HG03139 (cell line): ENCODE measurements around the gene IGSF9B.
A peak's percentile ranks its signal among the peaks of the same experiment; 100 is the strongest.

Experiments
- ATAC-seq: cut with Tn5 transposase; IDR thresholded peaks from one replicate; pipeline ENCODE4 v1.9.1; 2021; ENCODE audit not compliant: unreplicated experiment

Gene IGSF9B

GRCh38 chr11:133940034-133940433 lies 16.7 kb downstream of the IGSF9B start:
- no peak for ATAC-seq

DNA sequence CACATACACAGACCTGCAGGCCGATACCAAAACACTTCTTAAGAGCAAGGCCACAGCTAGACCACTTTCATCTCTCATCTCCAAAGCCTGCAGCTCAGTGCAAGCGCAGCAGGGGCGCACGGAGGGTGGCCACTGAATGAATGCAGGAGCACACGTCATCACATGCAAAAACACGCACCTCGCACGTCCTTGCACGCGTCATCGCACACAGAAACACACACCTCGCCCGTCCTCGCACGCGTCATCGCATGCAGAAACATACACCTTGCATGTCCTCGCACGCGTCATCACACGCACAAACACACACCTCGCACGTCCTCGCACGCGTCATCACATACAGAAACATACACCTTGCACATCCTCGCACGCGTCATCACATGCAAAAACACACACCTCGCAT lies 17.2 kb downstream of the IGSF9B start:
- no peak for ATAC-seq

DNA sequence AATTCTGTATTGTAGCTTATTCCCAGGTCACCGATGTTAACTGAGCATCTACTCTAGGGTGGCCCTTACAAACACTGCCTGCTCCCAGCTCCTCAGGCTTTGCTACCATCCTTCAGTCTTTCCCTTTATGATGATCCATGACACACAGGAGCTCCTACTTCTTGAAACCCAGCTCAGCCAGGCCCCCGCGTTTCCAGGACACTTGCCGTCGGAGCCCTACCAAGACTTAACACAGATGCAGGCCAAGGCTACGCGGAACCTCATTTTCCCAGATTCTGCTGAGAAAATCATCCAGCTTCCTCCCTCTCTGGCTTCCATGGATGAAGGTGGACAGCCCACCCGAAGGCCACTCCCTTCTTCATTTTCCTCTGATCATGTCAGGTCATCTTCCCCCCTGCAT lies 18.6 kb downstream of the IGSF9B start:
- ATAC-seq, result no peak

- ATAC-seq, result no peak
Observed at GRCh38 chr11:133937468-133937867, 19.3 kb downstream of the IGSF9B start.

DNA sequence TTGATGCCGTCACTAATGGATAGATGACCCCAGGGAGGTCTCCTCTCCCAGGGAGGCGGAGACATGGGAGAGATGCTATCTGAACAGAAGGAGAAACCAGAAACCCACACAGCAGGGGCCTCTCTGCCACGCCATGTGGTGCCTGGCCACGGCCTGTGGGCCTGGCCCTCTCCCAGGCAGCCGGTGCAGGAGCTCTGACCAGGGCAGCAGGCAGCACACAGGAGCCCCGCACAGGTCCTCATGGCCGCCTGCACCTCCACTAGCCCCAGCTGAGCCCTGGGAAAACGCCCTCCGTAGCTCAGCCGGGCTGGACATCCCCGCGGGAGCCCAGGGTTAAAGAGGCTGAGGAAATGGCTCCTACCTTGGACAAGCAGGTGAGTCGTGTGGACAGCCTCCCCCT lies 19.8 kb downstream of the IGSF9B start:
- ATAC-seq, result no peak

GRCh38 chr11:133936592-133936991 lies 20.2 kb downstream of the IGSF9B start:
- no peak for ATAC-seq

DNA sequence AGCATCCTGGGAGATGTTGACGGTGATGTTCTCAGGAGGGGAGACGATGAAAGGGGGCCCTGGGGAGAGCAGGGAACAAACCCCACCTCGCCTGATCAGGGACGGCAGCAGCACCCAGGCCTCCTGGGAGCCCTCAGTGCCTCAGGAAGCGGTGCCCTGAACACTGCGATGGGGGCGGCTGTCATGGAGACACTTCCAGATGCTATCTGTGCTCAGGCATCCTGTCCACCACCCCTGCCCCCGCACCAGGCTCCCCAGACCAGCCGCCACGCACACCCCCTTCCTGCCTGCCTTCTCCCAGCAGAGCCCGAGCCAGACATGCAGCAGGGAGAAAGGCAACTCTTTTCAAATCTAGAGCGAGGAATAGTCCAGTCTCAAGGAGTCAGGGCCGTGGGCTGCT lies 20.6 kb downstream of the IGSF9B start:
- ATAC-seq, result no peak

DNA sequence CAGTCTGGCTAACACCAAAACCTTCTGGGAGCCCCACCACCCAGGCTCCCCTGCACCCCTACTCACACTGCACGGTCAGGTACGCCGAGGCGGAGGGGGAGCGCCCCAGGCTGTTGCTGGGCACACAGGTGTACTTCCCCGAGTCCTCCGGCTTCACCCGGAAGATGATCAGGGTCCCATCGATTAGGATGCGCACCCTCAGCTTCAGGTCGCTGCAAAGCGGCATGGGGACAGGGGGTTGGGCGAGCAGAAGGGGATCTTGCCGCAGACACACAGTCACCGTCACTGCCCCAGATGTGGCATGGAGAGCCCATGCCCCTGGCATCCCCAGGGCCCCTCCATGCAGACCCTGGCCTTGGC lies 21.2 kb downstream of the IGSF9B start:
- ATAC-seq, result no peak

- no peak for ATAC-seq
Observed at GRCh38 chr11:133934599-133935550, 21.9 kb downstream of the IGSF9B start.

DNA sequence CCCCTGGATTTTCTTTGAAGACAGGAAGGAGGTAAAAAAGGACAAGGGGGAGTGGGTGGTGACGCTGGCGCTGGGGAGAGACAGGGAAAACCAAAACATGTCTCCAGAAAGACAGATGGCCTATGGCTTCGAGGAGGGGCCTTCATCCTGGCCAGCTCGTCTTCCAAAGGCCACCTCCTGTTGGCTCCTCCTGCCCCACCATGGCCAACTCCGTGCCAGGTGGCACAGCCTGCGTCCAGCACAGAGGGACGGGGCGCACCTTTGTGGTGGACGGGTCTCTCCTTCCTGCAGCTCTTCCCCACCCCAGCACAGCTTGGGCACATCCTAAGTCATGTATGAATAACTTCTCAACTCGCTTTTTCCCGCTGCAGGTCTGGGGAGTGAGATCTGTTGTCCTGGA lies 22.7 kb downstream of the IGSF9B start:
- ATAC-seq, result no peak

DNA sequence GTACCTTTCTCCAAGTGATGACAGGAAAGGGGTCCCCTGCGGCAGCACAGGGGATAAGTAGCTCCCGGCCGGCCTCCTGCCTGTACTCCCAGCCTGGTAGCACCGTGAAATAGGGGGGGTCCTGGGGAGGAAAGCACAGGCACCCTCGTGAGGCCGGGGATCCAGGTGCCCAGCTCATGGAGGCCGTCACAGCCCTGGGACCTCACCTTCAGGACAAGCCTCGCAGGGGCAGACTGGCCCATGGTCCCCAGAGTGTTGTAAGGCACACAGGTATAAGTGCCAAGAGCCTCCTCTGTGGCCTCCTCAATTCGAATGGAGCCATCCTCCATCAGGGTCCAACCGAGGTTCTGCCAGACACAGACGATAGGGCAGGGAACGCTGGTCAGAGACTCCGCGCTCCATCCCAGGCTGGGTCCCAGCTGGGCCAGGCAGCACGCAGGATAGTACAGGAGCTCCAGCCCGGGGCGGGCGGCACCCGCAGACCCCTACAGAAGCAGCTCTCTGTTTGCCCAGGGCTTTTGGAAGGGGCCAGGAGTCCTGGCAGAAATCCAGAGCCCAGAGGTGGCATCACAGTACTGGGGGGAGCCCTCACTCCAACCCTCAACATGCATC lies 25.2 kb downstream of the IGSF9B start:
- ATAC-seq, result no peak

DNA sequence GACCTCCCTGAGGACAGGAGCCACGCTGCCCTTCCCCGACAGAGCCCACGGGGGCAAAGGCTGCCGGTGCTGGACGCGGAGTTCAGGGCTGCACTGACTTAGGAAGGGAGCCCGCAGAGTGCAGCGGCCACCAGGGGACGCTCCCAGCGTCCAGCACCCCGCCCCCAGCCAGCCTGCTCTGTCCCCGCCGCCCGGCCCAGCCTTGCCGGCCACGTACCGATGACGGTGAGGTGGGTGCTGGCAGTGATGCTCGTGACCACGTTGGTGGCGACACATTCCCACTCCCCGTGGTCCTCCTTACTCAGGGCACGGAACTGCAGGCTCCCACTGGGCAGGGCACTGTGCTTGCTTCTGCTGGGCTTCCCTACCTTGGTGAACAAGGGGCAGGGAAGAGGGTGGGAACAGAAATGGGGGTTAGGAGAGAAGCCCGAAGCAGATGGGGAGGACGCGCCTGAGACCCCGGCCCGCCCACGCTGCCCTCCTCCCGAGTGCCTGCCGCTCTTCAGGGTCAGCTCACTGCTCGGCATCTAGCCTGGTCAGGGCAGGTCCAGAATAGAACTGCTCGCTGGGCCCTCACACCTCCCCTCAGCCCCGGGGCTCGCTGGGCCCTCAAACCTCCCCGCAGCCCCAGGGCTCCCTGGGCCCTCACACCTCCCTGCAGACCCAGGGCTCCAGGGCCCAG lies 25.9 kb downstream of the IGSF9B start:
- no peak for ATAC-seq

- ATAC-seq, result no peak
Observed at GRCh38 chr11:133930053-133930766, 26.6 kb downstream of the IGSF9B start.

DNA sequence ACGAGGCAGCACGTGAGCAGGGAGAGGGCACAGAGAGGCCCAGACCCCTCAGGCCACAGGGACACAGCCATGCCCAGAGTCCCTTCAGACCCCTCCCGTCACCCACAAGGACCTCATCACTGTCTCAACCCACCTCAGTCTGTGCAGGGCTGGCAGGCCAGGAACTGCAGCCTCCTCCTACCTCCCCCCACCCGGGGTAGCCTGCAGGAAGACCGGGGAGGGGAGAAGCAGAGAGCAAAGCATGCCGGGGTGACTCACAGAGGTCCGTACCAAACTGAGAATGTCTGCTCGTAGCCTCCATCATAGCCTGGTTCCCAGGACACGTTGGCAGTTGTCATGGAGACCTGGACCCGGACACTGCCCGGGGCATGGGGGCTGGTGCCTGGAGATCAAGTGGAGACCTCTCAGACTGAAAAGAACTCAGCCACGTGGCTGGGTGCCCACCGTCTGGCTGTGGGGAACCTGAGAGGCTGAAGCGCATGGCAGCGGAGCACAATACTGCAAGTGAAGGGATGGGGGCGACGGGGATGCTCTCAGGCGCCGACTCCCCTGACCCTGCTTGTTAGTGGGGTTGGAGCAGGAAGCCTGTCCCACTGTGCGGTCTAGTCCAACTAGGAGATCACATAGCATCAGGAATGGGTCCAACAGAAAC lies 27.2 kb downstream of the IGSF9B start:
- ATAC-seq, result no peak

DNA sequence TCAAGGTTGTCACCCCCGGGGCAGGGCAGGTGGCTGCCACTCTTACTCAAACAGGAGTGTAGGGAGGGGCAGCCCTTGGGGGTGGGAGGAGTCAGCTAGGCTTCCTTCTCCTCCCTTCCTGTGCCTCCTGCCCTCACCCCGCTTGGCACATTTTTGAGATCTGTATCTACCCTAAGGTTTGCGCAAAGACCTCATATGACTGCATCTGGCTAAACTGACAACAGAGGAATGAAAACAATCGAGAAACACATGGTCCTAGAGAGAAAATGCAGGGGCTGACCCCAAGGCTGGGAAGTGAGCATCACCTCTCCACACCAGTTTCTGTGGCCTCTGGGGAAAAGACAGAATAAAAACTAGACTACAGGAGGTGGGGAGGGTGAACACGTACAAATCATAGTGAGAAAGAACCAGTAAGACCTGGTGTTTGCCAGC lies 28.1 kb downstream of the IGSF9B start:
- no peak for ATAC-seq

DNA sequence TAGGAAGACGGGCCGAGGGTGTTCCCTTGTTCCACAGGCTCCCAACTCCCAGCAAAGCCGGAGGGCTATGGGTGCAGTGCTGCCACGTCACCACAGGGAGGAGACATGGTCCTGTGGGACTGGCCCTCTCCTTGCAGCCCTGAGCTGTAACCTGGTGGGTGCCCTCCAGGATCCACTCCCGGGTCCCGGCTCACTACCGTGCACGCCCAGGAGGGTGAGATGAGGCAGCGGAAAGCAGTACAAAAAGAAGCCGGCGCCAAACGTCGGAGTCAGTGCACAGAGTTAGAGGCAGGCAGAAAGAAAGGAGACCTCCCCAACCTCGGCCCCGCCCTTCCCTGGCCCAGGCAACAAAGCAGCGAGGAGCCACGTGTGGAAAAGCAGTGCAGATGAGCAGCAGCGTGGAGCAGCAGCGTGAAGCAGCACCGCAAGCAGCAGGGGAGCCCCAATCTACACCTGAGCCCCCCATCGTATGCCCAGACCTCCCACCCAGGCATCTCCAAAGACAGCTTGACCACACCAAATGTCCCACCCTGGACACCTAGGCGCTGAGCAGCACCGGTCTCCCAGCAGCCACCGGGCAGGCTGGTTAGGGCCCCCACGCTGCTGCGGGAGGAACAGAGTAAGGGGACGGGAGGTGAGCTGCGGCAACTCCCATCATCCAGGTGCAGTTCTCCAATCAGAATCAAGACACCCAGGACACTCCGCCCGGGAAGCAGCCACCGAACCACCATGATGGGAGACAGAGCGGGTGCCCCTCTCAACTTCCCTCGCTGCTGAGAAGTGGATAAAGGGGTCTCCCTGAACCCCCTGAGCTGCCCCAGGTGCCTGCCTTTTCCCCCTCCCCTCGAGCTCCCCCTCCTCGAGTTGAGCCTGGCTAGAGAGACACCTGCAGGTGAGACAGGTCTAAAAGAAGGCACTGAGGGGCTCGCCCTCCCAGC lies 28.8 kb downstream of the IGSF9B start:
- ATAC-seq, result peak; percentile 77

- no peak for ATAC-seq
Observed at GRCh38 chr11:133926466-133927246, 30.1 kb downstream of the IGSF9B start.

GRCh38 chr11:133925756-133926155 lies 31.0 kb downstream of the IGSF9B start:
- ATAC-seq, result no peak

DNA sequence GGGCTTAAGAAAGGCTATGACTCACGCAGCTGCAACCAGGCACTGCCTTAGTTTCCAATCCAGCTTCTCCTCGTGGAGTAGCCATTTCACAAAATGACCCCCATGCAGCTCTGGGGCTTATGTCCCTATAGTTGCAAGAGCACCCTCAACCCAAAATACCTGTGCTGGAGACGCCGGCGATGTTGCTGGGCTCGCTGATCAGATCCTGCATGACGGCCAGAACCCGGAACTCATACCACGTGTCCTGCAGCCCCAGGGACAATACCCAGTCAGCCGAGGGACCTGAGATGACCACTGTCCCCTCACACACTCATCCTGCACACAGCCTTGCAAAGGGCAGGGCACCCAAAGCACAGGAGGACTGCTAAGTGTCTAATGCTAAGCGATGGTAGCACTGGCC lies 32.1 kb downstream of the IGSF9B start:
- ATAC-seq, result no peak
